LNCAP (cell line): ENCODE measurements around the gene TTPAL.
A peak's percentile ranks its signal among the peaks of the same experiment; 100 is the strongest.

Source experiments
- TF ChIP-seq, protein P1 (sequence below): fragments of 450-650 bp; IDR thresholded peaks from 2 replicates; pipeline ENCODE4 v1.5.1; 2017; ENCODE audit warnings: mild to moderate bottlenecking

TTPAL gene

DNA sequence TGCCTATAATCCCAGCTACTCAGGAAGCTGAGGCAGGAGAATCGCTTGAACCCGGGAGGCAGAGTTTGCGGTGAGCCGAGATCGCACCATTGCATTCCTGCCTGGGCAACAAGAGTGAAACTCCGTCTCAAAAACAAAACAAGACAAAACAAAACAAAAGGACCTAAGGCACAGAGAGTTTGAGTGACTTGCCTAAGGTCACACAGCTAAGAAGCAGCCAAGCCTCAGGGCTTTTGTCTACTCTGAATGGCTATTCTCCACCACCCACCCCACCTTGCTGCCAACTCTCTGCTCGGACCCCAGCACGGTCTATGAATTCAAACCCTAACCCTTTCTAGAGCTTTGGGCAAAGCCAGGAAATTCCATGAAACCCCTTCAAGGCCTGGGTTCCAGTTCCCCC lies 19.1 kb upstream of the TTPAL start:
- TF ChIP-seq, protein P1, sequence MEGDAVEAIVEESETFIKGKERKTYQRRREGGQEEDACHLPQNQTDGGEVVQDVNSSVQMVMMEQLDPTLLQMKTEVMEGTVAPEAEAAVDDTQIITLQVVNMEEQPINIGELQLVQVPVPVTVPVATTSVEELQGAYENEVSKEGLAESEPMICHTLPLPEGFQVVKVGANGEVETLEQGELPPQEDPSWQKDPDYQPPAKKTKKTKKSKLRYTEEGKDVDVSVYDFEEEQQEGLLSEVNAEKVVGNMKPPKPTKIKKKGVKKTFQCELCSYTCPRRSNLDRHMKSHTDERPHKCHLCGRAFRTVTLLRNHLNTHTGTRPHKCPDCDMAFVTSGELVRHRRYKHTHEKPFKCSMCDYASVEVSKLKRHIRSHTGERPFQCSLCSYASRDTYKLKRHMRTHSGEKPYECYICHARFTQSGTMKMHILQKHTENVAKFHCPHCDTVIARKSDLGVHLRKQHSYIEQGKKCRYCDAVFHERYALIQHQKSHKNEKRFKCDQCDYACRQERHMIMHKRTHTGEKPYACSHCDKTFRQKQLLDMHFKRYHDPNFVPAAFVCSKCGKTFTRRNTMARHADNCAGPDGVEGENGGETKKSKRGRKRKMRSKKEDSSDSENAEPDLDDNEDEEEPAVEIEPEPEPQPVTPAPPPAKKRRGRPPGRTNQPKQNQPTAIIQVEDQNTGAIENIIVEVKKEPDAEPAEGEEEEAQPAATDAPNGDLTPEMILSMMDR, result no peak

DNA sequence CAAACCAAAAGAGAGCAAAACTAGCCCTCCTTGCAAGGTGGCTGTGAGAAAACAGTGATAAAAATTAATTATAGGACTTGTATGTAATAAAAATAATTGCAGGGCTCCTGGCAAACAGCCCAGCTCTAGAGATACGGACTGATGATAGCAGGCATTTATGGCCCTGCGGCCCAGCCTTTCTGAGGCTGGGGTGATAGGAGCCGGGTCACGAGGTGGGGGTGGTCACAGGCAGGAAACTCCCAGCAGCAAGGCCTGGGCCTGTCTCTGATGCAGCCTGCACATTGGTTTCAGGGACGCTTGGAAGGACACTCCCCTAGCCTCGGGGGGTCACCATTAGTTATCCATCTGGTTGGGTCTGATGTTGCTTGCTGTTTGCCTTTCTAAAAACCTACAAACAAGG lies 18.7 kb upstream of the TTPAL start:
- TF ChIP-seq, protein P1, result no peak

DNA sequence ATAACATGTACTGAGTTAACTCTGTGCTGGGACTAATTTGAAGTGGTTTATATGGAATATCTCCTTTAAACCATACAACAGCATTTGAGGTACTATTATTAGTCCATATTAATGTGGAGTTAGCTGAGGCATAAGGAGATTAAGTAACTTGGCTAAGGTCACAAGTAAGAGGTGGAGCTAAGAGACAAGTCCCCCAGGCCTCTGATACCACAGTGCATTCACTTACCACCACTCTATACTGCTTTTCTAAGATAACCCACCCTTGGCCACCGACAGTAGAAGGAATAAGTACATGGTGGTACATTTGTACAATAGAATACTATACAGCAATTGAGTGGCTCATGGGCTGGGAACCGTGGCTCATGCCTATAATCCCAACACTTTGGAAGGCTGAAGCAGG lies 16.4 kb upstream of the TTPAL start:
- TF ChIP-seq, protein P1, result no peak

DNA sequence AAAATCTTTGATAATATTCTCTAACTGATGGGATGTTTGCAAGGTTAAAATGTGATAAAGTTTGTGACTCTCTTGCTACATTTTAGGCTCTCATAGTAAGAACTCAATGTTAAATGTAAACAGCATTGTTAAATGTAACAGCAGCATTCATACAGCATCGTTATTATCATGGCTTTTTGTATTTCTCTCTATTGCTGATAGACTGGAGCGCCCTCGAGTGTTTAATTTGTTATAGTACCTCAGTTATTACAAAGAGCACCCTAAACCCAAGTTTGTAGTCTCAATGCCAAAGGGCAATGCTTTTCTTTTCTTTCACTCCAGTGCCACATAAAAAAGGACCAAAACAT lies 14.9 kb upstream of the TTPAL start:
- TF ChIP-seq, protein P1, result peak; percentile 51

DNA sequence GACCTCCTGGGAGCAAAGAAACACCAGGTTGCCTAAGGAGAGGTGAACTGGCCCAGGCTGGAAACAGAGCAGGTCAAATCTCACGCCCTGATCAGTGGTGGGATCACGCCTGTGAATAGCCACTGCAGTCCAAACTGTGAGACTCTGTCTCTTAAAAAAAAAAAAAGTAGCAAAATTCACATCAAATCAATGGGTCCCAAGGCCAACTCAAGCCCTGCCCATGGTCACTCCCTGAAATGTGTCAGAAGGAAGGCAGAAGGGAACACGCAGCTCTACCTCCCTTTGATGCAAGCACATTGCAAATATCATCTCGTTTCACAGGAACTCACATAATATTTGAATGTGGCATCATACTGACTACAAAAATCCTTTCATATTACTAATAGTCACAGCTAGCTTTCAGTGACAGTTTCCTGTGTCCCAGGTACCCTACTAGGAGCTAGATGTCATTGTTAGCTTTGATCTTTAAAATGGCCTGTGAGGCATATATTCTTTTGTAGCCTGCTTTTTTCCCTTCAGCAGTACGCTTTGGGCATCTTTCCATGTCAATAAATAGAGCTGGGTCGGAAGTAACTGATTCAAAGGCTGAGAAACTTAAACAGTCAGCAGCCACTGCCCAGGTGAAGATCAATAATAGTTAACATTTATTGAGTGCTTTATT lies 14.4 kb upstream of the TTPAL start:
- TF ChIP-seq, protein P1, result no peak; the same call in 1 of the 2 replicates

DNA sequence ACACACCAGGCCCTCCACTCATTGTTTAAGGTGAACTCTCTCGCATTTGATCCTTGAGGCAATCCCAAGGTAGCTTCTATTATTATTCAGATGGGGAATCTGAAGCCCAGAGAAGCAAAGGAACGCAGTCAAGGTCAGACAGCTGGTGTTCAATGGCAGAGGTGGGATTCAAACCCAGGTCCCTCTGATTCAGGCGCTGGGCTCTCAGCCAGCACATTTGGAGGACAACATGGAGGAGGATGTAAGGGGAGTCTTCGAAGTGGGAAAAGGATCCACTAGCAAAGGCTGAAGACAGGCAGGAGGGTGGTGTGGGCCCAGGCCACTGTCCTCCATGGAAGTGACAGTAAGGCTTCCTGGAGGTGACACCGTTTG lies 13.9 kb upstream of the TTPAL start:
- TF ChIP-seq, protein P1, result no peak

DNA sequence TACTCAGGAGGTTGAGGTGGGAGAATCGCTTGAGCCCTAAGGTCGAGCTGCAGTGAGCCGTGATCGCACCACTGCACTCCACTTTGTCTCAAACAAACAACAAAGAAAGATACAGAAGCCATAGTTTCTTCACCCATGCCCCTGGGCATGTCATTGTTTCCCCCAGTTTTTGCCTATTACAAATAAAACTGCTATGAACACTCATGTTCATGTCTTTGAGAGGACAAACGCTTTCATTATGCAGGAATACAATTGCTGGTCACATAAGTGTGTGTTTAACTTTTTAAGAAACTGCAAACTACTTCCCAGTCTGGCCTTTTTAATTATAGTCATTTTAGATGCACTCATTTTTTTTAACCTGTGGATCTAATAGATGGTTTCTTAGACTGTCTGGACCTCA lies 12.2 kb upstream of the TTPAL start:
- TF ChIP-seq, protein P1, result no peak

DNA sequence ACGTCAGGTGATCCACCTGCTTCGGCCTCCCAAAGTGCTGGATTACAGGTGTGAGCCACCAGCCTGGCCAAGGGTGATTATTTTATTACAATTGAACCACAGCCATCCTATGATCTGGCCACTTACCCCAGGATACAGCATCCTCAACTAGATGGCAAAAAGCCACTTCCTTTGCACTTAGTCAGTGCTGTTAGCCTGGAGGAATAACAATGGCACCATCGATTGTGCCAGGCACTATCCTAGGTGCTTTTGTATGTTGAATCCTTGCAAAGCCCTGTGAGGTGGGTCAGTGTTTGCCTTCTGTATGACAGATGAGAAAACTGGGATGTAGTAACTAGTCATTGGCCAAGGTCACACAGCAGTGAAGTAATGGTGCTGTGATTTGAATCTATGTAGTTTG lies 11.2 kb upstream of the TTPAL start:
- TF ChIP-seq, protein P1, result no peak
